Stimulated activated CD4-positive, alpha-beta T cell treated with anti-CD3 and anti-CD28 coated beads, Interleukin-4, amount 100 ng/mL, for 1 hour (primary cell): Measurements from ENCODE around the gene GSTA1.
"Not testable (repeated sequence)": the region's sequence is repeated elsewhere in the genome, so short reads cannot be mapped to it uniquely, and the experiment has no call there.

Source experiments
- DNase-seq: peaks from one replicate; pipeline ENCODE4 v3.0.0-alpha.2; 2020

Gene GSTA1

DNA sequence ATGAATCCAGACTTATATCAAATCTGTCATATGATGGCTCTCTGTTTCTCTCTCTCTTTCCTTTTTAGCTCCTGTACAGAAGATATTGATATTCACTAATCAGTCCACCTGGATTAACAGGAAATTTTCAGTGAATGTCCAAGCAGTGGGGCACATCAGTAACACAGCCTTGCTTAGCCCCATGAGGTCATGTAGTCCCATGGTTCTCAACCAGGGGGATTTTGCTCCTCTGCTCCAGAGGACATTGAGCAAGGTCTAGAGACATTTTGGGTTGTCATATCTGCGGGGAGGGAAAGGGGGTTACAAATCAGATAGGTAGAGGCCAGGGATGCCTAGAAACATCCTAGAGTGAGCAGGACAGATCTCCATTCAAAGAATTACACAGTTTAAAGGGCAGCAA, 810 bp downstream of the GSTA1 start:
- no peak for DNase-seq

DNA sequence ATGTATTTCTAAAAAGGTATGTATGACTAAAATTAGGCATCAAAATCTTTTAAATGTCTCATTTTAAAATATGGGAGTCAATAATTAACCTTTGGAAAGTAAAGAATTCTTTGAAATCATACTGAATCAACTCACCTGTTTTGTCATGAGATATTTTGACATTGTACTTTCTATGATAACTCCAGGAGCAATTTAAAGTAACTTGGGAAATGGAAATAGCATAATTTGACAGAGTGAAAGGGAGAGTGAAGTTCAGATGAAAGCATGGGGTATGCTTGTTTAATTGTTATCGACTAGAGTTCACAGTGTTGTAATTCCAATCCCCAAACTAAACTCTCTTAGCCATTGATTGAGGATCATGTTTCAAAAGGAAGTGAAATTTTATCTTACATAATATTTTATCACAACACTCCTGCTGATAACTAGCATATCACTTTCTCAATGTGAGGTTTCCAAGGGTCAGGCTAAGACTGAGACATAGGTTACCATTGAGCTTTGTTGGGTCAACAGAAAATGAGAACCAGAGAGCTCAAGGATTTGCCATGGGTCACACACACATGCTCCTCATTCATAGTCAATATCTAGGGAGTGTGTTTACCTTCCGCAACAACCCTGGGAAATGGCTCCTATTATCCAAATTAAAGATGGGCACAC, 2.3 kb downstream of the GSTA1 start:
- no peak for DNase-seq

DNA sequence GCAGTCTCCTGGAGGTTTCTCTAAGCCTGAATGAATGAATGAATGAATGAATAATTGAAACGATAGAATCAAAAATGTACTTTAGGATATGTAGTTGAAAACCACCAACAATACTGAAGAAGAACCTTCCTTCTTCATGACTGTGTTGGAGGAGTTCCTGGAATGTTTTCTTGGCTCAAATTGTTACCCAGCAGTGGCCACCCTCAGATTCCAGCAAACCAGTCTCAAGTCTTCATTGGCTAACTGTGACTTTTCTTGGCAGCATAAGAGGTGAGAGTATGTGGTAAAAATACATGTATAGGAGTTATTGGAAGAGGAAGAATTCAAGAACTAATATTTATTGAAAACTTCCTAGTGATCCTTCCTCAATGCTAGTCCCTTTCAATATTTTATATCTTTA, 4.3 kb downstream of the GSTA1 start:
- not testable (repeated sequence) for DNase-seq

- not testable (repeated sequence) for DNase-seq
These were observed 9.2 kb downstream of the GSTA1 start for GRCh38 chr6:52794366-52794765.

DNA sequence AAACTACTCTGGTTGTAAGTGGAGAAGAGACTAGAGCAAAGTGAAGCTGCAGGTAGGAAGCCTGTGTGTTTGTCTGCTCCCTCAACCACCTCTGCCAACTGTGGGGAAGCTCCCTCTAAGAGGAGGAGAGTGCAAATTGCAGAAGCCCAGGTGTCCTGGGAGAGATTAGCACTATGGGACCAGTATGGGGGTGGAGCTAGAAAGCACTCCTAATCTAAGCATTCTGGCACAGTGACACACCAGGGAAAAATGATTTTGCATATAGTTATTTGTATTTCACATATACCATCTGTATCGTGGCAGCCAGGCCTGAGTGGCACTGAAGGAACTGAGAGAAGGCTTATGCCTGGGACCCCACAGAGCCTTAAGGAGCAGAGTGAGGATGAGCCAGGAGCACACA, 12.8 kb downstream of the GSTA1 start:
- no peak for DNase-seq

- DNase-seq = not testable (repeated sequence)
These were observed 14.0 kb downstream of the GSTA1 start for GRCh38 chr6:52789658-52790057.

GRCh38 chr6:52788478-52788877, 15.1 kb downstream of the GSTA1 start:
- no peak for DNase-seq

GRCh38 chr6:52787917-52788316, 15.7 kb downstream of the GSTA1 start:
- no peak for DNase-seq

DNA sequence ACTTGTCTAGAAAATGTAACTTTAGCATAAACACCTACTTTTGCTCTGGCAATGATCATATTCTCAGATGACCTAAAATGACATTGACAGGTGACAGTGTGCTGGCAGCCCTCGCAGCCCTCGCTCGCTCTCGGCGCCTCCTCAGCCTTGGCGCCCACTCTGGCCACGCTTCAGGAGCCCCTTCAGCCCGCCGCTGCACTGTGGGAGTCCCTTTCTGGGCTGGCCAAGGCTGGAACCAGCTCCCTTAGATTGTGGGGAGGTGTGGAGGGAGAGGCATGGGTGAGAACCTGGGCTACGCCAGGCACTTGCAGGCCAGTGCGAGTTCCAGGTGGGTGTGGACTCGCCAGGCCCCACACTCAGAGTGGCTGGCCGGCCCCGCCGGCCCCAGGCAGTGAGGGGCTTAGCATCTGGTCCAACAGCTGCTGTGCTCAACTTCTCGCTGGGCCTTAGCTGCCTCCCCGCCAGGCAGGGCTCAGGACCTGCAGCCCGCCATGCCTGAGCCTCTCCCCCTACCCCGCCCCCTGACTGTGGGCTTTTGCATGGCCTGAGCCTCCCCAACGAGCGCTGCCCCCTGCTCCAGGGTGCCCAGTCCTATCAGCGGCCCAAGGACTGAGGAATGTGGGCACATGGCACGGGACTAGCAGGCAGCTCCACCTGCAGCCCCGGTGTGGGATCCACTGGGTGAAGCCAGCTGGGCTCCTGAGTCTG, 17.2 kb downstream of the GSTA1 start:
- no peak for DNase-seq

DNA sequence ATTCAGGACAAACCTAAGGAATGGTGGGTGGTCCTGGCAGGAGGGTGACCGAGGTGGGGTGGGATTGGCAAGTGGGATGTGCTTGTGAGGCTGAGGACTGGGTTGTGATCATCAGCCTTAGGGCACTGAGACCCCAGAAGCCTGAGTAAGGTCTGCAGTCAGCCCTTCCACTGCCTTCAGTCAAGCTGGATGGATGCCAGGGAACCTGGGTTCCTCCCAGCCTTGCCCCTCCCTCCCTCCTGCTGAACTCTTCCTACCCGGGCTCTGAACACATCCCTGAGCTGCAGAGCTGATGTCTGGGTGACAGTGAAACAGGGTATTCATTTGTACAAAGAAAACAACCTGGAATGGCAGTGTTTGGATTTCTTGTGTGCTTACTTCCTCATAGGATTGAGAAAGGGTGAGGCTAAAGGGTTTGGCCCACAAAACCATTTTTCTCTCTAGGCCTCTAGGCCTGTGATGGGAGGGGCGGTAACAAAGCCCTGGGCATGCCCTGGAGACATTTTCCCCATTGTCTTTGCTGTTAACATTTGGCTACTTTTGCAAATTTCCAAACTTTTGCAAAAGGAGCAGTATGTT, 20.8 kb downstream of the GSTA1 start:
- not testable (repeated sequence) for DNase-seq

GRCh38 chr6:52782209-52782608, 21.4 kb downstream of the GSTA1 start:
- not testable (repeated sequence) for DNase-seq

- no peak for DNase-seq
These were observed 24.4 kb downstream of the GSTA1 start for GRCh38 chr6:52779237-52779636.

DNA sequence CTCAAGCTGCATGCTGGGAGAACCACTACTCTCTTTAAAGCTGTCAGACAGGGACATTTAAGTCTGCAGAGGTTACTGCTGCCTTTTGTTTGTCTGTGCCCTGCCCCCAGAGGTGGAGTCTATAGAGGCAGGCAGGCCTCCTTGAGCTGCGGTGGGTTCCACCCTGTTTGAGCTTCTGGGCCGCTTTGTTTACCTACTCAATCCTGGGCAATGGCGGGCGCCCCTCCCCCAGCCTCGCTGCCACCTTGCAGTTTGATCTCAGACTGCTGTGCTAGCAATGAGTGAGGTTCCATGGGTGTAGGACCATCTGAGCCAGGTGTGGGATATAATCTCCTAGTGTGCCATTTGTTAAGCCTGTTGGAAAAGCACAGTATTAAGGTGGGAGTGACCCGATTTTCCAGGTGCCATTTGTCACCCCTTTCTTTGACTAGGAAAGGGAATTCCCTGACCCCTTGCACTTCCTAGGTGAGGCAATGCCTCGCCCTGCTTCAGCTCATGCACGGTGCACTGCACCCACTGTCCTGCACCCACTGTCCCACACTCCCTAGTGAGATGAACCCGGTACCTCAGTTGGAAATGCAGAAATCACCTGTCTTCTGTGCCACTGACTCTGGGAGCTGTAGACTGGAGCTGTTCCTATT, 26.8 kb downstream of the GSTA1 start:
- DNase-seq = not testable (repeated sequence)

DNA sequence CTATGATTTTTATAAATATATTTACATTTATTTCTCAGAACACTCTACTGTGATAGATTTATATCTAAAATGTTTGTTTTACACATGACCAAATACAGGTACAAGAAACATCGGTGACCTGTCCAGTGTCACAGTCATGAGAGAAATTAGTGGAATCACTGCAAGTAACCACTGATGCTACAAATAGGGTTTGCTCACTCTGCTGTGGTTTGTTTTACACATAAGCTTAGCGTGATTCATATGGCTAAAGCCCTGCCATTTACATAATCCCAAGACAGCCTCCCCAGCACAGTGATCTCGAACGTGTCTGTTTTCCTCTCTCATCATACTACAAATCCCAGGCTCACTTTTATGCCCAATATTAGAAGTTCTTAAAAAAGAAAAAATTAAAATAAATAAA, 34.2 kb downstream of the GSTA1 start:
- not testable (repeated sequence) for DNase-seq

DNA sequence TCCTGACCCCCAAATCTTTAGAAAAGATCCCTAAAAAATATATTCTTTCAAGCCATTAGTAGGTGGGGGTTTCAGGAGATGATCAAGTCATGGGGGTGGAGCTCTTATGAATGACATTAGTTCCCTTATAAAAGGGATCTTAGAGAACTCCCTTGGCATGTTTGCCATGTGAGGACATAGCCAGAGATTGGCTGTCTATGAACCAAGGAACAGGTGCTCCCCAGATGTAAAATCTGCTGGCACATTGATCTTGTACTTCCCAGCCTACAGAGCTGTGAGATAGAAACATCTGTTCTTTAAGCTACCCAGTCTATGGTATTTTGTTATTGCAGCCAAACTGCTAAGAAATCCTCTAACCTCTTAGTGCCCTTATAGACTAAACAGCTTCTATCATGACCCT, 36.0 kb downstream of the GSTA1 start:
- DNase-seq = not testable (repeated sequence)

GRCh38 chr6:52763322-52763916, 40.2 kb downstream of the GSTA1 start, which contains the start of gene GSTA2:
TSS of gene GSTA2 (minus strand) at chr6:52763475. CDS start at chr6:52757947, 5,528 bp downstream.
- not testable (repeated sequence) for DNase-seq

- not testable (repeated sequence) for DNase-seq
These were observed 41.7 kb downstream of the GSTA1 start for GRCh38 chr6:52761673-52762491.

DNA sequence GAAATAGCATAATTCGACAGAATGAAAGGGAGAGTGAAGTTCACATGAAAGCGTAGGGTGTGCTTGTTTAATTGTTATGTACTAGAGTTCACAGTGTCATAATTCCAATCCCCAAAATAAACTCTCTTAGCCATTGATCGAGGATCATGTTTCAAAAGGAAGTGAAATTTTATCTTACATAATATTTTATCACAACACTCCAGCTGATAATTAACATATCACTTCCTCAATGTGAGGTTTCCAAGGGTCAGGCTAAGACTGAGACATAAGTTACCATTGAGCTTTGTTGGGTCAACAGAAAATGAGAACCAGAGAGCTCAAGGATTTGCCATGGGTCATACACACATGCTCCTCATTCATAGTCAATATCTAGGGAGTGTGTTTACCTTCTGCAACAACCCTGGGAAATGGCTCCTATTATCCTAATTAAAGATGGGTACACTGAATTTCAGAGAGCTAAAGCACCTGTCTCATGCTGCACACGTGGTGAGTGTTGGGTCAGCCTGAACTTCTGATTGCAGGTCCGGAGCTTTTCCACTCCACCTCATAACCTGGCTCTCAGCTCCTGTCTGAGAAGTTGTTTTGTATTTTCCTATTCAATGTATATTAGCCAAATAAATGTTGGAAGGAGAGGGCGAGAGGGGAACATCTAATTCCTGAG, 43.4 kb downstream of the GSTA1 start:
- no peak for DNase-seq

DNA sequence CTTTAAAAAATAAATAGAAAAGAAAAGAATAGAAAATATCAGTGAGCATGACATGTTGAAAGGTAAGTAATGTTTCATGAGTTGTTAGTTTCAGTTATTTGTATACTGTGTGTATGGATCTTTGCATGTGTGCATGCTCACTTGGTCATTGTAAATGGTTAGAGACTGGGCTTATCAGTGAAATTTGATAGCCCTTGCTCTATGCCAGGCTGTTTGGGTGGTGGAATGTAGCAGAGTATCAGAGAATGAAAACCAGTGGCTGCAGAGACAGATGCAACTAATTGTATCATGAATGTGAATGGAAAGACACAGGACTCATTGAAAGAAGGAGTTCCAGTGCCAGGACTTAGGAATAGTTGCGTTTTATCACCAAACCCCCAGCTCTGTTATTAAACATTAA, 44.5 kb downstream of the GSTA1 start:
- DNase-seq = no peak

DNA sequence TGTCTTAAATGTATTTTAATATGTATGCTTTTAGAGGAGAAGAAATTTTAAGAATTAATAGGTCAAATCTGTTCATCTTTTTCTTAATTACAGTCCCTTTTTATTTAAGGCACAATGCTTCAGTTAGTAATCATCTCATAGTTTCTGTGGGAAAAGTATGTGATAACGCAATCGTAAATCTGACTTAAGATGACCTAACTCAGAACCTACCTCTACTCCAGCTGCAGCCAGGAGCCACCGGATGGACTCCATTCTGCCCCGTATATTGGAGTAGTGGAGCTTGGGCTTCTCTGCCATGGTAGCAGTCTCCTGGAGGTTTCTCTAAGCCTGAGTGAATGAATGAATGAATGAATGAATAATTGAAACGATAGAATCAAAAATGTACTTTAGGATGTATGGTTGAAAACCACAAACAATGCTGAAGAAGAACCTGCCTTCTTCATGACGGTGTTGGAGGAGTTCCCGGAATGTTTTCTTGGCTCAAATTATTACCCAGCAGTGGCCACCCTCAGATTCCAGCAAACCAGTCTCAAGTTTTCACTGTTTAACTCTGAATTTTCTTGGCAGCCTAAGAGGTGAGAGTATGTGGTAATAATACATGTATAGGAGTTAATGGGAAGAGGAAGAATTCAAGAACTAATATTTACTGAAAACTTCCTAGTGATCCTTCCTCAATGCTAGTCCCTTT, 45.8 kb downstream of the GSTA1 start:
- DNase-seq = not testable (repeated sequence)

GRCh38 chr6:52754443-52754842, 49.2 kb downstream of the GSTA1 start:
- no peak for DNase-seq
